Frontal cortex (tissue), 4 donors: ENCODE results near the gene SMG6. TPM values are rescaled to one million over a fixed set of nuclear protein-coding genes. Genes with fewer than 3 reads are reported as not detected.
"Not testable (repeated sequence)": the region's sequence is repeated elsewhere in the genome, so short reads cannot be mapped to it uniquely, and the experiment has no call there.

Experiments
- DNase-seq, 2 donors: peaks; one replicate each; pipeline ENCODE4 v3.0.0; 2012; ENCODE audit warnings: low spot score in 2 of 2
- FAIRE-seq: peaks from 2 replicates; lab custom pipeline; 2012; peaks lifted over from hg19 to GRCh38; lab: Jason Lieb, UNC
- total RNA-seq: library from RNA; depleted of rRNA; stranded (reverse); fragments of >200 nt; gene quantifications from one replicate; pipeline ENCODE4 v1.2.3, GENCODE V29; 2014
- donor health status: control.
- donor health status: control.
- donor health status: control.

Gene SMG6
- total RNA-seq, 1 donor from 2014 or later, result 17.5 TPM

DNA sequence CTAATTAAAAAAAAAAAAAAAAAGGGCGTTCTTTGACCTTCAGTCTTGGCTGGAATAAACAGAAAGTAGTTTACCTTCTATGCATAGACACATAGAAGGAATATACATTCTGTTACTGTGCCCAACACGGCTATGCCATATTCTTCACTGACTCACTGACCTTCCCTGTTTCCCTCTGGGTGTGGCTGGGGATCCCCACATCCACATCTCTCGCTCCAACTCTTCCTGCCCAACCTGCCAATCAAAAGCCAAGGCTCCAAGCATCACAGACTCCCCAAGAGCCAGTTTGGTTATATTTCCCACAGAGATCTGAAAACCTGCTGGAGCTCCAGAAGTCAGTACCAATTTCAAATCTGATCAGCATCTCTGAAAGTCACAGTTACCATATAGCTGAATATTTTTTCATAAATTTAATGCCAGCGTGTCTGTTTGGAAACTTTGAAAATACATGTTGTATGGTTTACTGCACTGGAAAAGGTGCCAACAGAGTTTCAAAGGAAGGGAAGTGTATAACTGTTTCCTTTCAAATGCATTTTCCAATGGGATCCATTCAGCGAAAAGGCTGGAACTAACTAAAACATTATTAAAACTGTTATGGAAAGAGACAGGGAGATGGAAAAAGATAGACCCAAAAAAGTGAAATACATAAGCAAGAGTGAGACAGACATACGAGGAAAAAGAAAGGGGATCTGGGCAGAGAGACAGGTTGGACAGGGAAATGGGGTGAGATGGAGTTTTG, 91.8 kb downstream of the SMG6 start:
- FAIRE-seq (no peak), DNase-seq (no peak)

DNA sequence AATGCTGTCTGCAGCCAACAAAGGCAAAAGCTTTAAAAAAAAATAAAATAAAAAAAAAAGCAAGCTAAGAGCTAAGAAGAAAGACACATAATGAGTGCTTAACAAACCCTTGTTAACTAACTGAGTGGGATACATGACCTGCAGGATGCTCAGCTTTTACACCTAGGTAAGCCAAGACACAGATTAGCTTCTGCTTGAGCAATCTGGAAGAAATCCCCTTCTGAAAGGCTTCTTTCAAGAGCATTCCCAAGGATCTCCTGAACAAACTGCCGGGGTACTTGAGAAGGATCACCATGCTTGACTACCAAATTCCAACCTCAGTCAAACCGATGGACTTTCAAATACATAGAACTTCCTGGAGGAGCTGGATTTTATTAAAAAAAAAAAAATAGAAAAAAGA, 92.9 kb downstream of the SMG6 start:
- DNase-seq, result no peak
- FAIRE-seq, result no peak

DNA sequence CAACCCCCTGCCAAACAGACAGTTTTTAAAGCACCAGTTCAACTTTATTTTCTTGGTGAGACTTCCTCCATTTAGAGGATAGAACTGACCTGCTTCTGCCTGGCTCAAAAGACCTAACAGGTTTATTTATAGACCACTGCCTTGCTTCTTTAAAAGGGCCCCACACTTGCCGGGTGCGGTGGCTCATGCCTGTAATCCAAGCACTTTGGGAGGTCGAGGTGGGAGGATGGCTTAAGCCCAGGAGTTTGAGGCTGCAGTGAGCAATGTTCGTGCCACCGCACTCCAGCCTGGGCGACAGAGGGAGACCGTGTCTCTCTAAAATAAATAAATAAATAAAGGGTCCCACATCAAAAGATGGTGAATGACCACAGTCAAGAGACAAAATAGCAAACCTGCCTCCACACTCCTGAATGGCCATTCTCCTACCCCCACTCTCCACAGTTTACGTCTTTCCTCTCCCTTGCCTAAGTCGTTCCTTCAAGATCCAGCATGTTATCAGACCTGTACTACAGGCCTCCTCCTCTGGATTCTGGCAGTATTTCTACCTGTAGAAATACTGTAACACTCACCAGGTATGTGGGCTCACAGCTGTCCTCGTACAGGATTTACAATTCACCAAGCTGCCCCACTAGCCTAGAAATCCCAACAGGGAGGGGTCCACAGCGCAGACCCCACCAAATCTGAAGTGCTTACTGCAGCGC, 95.6 kb downstream of the SMG6 start:
- FAIRE-seq, result no peak
- DNase-seq, result no peak

DNA sequence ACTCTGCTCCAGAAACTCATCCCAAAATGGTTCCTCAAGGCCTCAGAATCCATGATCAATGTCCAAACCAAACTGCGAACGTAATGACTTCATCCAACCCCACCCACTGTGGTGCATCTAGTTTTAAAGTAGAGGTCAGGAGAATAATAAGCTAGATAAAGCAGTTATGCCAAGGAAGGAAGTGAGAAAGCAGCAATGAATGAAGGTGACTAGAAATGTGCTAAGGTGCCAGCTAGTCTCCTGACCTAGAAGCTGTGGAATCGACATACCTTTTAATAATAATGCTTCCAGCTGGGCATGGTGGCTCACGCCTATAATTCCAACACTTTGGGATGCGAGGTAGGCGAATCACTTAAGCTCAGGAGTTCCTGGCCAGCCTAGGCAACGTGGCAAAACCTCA, 99.2 kb downstream of the SMG6 start:
- FAIRE-seq, result no peak

DNA sequence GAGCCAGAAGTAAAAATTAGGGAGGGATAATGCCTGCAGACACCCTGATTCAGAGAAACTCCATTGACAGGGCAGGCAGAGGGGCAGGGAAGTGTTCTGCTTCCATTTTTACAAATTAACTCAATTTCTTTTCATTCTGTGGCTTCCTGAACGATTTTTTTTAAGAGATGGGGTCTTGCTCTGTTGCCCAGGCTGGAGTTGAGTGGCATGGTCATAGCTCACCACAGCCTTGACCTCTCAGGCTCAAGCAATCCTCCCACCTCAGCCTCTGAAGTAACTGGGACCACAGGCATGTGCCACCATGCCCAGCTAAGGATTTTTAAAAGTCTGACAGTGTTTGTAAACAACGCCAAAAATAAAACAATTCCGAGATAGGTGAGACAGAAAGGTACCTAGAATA, 99.8 kb downstream of the SMG6 start:
- FAIRE-seq (no peak), DNase-seq (no peak)

More for the DNA sequence above, 99.2 kb downstream of the SMG6 start:
- DNase-seq, result no peak

DNA sequence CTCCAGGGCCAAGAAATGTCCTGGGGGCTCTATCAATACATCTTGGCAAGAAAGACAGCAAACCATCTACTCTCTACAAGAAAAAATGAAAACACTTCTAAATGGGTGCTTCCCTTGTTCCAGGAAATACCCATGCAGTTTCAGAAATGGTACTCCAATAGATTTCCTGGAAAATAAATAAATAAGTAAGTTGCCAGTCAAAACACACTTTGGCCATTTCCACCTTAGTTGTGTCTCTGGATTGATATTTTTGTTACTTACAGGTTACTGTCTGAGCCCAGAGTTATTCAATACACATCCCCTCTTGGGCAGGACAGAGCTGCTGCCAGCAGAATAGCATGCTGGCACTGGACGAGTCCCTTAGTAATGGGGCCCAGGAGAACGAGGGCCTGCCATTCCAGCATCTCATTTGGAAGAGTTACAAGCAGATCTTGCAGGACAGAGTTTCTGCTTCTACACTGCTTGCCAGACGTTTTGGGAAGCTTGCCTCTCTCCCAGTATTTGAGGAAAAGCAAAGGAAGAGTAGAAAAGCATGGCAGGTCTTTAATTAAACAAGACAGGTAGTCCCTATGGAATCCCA, 100.5 kb downstream of the SMG6 start:
- no peak for DNase-seq
- FAIRE-seq, result no peak

DNA sequence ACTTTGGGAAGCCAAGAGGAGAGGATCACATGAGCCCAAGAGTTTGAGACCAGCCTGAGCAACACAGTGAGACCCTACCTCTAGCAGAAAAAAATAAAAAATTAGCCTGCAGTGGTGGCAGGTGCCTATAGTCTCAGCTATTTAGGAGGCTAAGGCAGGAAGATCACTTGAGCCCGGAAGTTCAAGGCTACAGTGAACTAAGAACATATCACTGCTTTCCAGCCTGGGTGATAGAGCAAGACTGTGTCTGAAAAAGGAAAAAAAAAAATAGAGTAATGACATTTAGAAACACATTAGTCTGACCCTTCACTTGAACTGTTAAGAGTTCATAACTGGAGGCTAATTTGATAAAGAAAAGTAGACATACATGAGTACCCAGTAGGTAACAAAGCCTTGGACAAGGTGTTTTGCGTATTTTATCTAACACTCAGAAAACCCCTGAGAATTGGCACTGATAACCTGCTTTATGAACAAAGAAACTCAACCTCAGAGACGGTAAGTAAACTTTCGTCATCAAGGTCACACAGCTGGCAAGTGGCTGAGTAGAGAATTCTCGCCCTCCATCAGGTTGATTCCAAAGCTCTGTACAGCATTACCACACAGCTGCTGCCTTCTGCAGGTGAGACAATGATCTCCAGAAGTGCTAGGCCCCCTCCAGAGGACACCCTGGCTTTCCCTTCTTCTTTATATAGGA, 101.1 kb downstream of the SMG6 start:
- FAIRE-seq, result no peak

DNA sequence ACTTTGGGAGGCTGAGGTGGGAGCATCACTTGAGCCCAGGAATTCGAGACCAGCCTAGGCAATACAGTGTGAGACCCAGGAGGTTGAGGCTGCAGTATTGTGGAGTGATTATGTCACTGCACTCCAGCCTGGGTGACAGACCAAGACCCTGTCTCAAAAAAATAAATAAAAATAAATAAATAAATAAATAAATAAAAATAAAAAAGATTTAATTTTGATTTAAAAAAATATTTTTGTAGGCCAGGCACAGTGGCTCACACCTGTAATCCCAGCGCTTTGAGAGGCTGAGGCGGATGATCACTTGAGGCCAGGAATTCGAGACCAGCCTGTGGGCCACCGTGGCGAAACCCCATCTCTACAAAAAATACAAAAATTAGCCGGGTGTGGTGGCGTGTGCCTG, 104.2 kb downstream of the SMG6 start:
- DNase-seq, FAIRE-seq: not testable (repeated sequence)

More for the DNA sequence above, 101.1 kb downstream of the SMG6 start:
- DNase-seq, result no peak

DNA sequence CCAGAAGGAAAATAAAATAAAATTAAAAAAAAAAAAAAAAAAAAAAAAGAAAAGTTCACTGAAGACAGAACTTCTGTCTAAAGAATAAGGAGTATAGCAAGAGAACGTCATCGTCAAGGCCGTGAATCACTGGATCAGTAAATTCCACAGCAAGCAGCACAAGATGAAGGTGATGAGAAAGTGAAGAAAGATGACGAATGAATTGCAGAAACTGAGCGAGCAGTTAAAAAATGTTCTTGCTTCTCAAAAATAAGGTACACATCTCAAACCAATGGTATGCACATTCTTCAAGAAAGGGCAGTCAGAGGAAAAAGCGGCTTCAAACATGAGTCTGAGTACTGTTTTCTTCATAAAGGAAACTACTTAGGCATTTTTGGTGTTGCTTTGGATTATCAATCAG, 104.7 kb downstream of the SMG6 start:
- FAIRE-seq, result no peak

DNA sequence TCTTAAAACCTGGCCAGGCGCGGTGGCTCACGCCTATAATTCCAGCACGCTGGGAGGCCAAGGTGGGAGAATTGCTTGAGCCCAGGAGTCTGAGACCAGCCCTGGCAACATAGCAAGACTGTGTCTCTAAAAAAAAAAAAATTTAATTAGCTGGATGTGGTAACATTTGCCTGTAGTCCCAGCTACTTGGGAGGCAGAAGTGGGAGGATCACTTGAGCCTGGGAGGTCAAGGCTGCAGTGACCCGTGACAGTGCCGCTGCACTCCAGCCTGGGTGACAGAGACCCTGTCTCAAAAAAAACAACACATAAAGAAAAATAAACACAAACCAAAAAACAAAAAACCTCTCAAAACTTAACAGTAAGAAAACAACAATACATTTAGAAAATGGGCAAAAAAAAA, 106.3 kb downstream of the SMG6 start:
- DNase-seq, result no peak
- FAIRE-seq, result no peak

More for the DNA sequence above, 104.7 kb downstream of the SMG6 start:
- no peak for DNase-seq

DNA sequence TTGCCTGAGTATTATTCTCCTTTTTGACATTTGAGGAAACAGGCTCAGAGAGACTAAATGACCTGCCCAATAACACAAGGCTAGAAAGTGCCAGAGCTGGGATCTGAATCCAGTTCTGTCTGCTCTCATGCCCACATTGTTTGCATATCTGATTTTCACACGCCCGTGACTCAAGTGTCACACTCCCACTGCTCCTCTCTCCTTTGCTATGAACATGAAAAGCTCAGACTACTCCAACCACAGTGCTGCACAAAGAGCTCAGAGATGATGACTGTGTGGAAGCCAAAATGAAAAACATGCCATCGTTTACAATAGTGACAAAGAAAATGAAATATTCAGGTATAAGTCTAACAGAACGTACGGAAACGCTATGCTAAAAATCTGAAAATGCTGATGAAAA, 107.9 kb downstream of the SMG6 start:
- DNase-seq (no peak), FAIRE-seq (no peak)

DNA sequence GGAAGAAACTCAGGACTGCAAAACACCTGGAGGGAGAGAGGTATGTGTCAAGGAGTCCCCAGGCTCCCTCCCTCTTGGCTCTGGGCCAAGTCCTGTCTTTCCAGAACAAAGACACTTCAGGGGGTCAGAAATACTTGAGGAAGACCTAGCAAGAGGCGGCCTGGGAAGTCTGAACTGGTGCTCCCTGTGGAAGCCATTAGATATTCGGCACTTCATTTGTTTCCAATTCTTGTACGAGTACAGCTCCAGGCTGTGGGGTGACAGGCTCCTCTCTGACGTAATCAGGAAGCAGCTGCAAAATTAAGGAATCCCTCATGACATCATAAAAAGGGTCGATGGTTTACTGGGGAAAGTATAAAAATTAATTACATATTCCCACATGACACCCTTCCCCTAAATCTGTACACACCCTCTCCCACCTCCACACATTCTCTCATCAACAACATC, 108.7 kb downstream of the SMG6 start:
- FAIRE-seq (no peak), DNase-seq (no peak)

DNA sequence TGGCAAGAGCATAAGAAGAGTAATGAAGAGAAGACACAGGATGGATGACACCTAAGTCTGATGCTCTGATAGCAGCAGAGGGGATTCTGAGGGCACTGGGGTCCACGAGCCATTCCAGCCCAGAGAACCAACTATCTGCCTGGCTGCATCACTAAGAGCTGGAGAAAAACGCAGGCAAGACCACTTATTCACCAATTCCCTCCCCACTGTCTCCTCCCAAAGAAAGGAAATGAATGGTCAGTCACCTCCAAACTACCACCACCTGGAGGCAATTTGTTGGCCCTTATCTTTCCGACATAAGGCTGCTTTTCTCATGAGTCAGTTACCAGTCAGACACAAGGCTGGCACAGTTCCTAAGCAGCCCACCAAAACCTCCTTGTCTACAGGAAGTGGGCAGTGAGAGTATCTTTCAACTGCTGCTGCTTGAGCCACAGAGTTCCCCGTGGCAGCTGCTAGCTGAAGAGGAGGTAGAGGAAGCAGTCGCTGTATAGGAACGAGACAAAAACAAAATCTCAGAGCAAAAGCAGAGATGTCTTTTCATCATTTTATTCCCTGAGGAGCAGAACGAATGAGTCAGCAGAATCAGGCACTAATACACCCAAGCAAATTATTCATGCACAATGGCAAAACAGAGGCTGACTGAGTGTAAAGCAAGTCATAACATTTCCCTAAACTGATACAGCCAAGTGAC, 111.1 kb downstream of the SMG6 start:
- FAIRE-seq (no peak), DNase-seq (no peak)

DNA sequence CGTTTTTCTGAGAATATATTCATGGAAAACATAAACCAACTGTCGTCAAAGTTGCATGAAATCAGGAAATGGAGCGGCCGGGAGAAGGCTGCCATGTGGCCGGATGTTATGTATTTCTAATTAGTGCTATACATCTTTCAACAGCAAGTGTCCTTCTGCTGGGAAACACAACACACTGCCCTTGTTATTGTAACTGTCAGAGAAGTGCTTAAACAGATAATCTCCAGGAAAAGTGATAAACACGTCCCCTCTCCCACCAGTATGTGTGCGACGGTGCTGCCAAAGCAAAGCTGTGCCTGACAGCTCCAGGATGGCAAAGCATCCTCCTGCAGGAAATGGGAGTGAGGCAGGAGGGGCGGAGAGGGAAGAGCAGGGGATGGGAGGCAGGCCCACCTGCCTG, 111.8 kb downstream of the SMG6 start:
- FAIRE-seq, result no peak
- DNase-seq, result no peak

DNA sequence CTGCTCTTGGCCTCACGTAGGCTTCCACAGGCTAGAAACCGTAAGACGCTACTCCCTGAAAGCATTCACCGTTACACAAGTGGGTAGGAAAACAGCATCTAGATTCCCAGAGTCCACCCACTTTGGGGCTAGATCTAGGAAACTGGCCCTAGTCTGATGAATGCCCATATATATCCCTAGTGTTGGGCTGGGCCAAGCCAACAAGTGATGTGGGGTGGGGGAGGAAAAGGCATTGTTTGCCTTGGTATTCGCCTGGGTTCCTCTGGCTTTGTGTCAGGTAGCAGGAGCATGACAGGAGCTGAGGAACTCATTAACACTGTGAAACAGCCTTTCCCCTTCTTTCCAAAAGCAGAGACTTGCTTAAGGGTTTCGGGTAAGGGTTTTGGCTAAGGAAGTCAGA, 112.4 kb downstream of the SMG6 start:
- no peak for DNase-seq
- no peak for FAIRE-seq

DNA sequence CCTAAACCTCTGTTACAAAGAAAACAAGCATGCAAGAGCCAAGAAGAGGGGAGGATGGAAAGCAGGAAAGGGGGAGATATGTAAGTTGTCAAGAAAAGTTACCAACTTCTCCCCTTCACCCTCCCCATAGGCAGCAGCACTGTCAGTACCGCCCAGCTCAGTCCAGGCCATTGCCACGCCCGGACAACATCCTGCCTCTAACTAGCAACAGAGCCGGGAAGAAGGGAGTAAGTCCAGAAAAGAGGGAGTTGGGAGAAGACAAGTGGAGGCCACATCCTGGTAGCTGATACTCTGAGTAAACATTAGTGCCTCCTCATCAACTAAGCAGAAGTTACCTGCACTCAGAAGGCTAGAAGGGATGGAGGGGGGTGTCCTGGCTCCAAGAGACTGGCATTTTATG, 113.6 kb downstream of the SMG6 start:
- DNase-seq (no peak), FAIRE-seq (no peak)

DNA sequence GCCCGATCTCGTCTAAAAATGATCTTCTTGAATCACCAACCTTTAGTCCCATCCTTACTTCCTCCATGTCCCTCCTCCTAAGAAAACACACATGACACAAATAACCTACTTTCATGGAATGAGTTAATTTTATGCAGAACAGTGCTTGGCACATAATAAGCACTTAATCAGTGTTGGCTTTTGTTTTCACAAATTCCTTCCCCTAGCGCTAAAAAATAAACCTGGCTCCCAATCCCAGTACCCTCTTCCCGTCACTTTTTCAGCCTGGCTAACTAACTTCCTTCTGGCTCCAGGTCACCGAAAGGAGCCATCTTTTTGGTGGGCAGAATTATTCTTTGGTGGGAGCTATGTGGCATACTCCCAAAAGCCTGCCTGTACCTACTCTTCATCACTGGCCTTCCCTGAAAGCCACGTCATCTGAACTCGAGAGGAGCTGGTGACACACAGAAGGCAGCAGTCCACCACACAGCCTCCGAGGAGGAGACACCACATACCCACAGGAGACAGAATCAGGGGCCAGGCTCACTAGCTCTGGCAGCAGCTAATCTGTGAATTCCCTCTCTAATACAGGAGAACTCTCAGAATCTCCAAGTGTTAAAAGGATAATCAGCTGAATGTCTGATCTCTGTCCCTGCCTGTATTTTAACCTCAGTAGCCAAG, 114.5 kb downstream of the SMG6 start:
- no peak for FAIRE-seq
- no peak for DNase-seq

DNA sequence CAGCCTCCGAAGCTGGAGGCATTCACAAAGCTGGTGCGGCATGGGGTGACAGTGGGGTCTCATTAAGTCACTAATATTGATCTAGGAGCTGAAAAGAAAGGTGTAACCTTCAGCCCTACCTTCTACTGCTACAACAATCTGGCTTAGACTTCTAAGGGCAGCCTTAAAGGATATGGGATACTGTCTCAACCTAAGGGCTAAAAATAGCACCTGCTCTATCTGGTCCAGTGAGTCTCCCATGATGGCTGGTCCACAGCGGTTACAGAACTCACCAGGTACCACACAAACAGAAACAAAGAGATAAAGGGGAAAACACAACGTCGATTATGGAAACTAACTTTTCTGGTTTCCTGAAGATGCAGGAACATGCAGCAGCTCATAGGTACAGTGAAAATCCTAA, 115.8 kb downstream of the SMG6 start:
- FAIRE-seq (no peak), DNase-seq (no peak)

DNA sequence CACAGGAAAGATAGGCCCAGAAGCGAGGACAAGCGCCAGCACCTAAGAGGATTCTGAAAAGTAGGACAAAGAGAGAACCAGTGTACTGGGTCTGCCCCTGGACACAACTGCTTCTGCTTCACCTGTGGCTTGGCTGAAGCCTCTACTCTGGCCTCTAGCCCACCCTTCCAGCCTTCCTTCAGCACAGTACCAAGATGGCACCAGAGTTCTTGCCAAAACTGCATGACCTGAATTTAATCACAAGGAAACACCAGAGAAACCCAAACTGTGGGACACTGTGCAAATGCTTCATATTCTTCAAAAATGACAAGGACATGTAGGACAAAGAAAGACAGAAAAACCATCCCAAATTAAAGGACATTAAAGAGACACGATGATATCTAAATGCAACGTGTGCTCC, 116.6 kb downstream of the SMG6 start:
- no peak for DNase-seq
- no peak for FAIRE-seq
